Inflammatory macrophage treated with lipopolysaccharide for 4 hours (primary cell): Measurements from ENCODE around the gene INTS14.
"Not testable (repeated sequence)": the region's sequence is repeated elsewhere in the genome, so short reads cannot be mapped to it uniquely, and the experiment has no call there.

Source experiments
- DNase-seq: peaks from one replicate; pipeline ENCODE4 v3.0.0-alpha.2; 2020

The INTS14 gene

DNA sequence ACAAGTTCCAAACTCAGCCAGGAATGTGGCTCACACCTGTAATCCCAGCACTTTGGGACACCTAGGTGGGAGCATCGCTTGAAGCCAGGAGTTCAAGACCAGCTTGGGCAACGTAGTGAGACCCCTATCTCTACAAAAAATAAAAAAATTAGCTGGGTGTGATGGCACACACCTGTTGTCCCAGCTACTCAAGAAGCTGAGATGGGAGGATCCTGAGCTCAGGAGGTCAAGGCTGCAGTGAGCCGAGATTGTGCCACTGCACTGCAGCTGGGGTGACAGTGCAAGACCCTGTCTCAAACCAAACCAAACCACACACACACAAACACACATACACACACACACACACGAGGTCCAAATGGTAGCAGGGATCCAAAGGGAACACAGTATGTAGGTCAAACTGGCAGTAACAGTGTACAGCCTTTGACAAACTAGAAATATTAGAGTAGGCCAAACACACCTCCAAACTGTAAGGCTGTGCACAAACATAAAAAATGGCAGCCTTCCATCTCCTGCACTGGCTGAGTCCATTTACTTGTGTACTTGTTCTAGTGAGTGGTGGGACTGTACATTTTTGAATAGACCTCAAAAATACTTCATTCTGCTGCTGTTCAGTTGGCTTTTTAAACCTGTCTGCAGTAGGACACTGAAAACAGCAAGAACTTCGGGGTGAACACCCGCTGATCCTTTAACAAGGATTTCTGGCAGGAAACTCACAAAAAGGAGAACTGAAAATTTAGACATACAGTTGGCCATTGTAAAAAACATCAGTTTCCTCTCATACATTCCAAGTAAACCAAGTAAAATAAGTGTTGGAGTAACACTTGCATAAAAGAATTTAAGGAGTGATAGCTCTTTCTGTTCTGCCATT is 33.6 kb downstream of the INTS14 start:
- DNase-seq: no peak

DNA sequence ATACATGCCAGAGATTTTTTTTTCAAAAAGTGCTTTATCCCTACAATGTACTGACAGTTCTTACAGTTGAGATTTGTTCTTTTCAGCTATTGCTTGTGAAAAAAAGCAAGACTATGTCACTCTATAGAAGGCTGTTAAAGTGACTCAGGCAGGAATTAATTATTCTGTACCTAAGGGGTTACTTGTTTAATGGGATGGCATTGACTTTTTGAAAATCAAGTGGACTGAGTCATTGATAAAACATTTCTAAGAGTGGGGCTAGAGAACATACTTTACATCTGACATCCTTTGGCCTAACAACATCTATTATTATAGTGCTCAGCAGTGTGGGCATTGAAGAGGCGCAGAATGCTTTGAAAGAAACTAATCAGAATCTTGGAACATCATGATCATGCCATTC is 34.3 kb downstream of the INTS14 start:
- no peak for DNase-seq

DNA sequence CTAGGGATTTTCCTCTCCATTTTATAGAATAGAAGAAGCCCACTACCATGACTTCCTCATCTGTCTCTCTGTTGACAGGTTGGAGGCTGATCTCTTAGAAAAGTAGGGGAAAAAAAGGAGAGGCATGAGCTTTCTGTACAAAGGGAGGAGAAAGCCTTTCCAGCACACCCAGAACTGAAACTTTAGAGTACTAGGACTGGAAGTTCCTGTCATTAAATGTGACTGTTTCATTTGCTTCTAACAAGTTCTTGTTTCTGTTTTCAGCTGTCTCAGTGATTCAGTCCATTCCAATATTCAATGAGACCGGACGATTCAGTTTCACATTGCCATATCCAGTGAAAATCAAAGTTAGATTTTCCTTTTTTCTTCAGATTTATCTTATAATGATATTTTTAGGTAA is 39.0 kb downstream of the INTS14 start:
- peak; percentile 54 for DNase-seq

- DNase-seq: no peak
Observed at GRCh38 chr15:65569728-65570127, 41.2 kb downstream of the INTS14 start.

- DNase-seq: no peak
Observed at GRCh38 chr15:65561934-65562333, 49.0 kb downstream of the INTS14 start.

GRCh38 chr15:65559941-65560340 is 51.0 kb downstream of the INTS14 start:
- DNase-seq: no peak

GRCh38 chr15:65558997-65559760 is 51.8 kb downstream of the INTS14 start:
- no peak for DNase-seq

GRCh38 chr15:65558336-65558735 is 52.6 kb downstream of the INTS14 start:
- no peak for DNase-seq

DNA sequence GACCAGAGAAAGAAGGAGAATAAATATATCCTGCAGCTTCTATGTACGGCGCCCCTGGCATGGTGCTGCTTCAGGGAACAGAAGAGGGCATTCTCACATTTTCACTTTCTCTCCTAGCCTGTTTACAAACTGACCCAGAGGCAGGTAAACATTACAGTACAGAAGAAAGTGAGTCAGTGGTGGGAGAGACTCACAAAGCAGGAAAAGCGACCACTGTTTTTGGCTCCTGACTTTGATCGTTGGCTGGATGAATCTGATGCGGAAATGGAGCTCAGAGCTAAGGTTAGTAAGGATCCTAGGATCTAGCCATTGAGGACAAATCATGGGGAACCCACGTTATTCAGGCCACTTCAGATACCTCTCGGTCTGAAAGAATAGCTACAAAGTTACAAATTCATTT is 54.3 kb downstream of the INTS14 start:
- no peak for DNase-seq

DNA sequence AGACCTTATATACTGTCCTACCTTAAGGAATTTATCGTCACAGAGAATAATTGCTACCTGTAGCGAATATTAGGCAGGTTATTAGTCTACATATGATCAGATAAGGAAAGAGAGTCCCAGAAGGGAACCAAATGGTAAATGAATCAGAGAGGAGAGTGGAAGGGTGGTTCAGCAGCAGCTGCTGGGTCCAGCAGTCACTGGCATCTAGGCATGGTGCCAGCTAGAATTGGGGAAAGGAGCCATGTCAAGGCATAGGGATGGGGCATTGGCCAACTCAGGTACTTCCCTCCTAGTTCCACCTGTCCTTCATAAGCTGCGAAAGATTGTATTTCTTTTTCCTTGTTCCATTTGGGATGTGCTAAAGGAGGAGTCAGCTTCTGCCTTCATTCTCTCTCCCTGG is 57.2 kb downstream of the INTS14 start:
- DNase-seq: no peak

- DNase-seq: not testable (repeated sequence)
Observed at GRCh38 chr15:65552851-65553250, 58.1 kb downstream of the INTS14 start.

GRCh38 chr15:65551183-65551582 is 59.7 kb downstream of the INTS14 start:
- no peak for DNase-seq

- no peak for DNase-seq
Observed at GRCh38 chr15:65550681-65551098, 60.2 kb downstream of the INTS14 start.

DNA sequence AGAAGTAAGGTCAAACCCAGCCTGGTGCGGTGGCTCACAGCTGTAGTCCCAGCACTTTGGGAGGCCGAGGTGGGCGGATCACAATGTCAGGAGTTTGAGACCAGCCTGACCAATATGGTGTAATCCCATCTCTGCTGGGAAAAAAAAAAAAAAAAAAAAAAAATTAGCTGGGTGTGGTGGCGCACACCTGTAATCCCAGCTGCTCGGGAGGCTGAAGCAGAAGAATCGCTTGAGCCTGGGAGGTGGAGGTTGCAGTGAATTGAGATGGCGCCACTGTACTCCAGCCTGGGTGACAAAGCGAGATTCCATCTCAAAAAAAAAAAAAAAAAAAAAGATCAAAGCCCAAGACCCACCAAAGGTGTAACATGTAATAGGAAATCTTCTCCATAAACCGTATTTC is 61.6 kb downstream of the INTS14 start:
- DNase-seq: not testable (repeated sequence)

- no peak for DNase-seq
Observed at GRCh38 chr15:65547841-65548240, 63.1 kb downstream of the INTS14 start.

DNA sequence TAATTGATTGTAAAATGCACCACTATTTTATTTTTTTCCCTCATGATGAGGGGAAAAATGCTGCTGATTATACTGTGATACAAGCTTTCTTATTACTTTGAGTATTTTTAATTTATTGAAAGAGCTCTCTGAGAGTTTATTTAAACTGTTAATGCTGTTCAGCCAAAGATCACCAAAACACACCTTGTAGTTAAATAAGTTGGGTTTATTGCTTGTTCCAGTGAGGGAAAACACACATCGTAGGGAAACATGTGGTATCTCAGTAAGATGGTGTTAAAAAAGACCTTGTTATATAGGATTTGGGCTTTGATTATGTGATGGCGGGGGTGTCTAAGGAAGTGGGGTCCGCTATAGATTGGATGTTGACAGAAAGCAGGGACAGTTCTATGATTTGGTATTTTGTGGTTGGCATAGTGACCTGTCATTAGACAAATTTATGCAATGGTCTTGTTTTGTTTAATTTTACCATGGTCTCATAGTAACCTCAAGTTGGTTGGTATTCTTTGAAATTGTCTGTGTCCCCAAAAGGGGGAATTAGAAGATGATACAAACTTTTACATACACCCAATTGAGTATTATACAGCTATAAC is 69.6 kb downstream of the INTS14 start:
- DNase-seq: no peak

GRCh38 chr15:65540314-65540713 is 70.6 kb downstream of the INTS14 start:
- DNase-seq: no peak

DNA sequence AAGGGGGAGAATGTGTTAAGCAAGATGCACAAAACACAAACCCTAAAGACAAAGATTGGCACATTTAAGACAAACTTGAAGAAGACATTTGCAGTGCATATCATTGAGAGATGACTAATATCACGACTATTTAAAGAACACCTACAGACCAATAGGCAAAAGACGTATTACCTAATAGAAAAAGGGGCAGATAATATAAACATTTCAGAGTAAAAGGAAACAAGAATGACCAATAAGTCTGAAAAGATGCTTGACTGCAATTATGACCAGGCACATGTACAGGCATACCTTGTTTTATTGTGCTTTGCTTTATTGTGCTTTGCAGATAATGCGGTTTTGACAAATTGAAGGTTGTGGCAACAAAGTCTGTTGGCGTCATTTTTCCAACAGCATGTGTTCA is 75.7 kb downstream of the INTS14 start:
- no peak for DNase-seq

DNA sequence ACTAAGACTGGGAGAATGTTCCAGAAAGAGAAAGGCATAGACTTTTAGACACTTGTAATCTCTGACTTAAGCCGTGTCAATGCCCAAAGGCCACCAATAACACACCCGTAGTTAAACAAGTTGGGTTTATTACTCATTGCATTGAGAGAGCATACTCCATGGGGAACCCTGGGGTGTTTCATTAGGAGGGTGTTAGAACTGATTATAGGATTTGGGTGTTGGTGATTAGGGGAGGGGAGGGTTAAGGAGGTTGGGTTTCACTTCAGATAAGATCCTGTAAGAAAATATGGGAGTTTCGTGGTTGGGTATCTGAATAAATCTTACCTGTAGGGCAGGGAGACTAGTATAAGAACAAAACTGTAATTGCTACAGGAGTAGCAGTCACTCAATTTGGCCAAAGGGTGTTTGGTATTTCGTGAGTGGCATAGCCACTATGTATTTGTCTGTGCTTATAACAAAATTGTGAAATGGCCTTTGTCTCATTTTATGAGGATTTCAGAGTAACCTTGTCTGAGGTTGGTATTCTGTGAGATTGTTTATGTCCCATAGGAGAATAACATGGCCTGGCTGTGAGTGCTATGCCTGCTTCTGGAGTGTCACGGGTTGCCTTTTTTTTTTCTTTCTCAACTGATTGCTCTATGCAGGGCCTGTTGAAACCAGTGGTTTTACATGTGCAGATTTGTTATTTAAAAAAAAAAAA is 77.7 kb downstream of the INTS14 start:
- DNase-seq: no peak

GRCh38 chr15:65532738-65533051 is 78.2 kb downstream of the INTS14 start:
- no peak for DNase-seq

DNA sequence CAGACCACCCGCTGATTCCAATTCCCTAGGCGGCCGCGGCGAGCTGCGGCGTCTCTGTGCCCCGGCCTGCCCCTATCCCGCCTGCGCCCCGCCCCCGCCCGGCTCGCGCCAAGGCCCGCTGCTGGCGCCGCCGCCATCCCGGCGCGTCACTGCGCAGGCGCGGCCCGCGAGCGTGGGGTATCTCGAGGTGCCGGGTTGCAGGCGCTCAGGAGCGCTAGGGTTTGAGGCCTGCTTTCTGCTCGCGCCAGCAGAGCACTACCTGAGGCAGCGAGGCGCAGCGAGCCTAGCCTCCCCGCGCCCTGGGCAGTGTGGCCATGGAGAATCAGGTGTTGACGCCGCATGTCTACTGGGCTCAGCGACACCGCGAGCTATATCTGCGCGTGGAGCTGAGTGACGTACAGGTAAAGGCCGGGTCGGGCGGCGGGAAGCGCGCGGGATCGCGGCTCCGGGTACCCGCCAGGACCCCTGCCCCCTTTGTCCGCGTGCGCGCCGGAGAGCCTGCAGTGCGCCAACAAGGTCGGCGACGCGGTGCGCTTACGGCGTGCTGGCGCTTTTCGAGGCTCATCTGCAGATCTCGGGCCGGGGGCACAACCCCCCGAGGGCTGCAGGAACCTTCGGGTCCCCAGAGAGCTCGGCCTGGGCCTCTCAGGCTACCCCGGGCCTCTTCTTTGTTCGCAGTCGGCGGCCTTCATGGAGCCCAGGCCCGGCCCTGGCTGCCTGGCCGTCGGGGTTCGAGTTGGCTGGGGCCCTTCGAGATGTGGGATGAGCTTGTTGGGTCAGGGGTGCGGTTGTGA is 80.4 kb downstream of the INTS14 start, which contains the start of gene HACD3:
TSS of gene HACD3 (plus strand) at position 146 of the 794 bp plus-strand sequence. CDS start at position 315, 169 bp downstream.
- peak; percentile 80 for DNase-seq

- no peak for DNase-seq
Observed at GRCh38 chr15:65529762-65530317, 81.1 kb downstream of the INTS14 start.
